Keratinocyte (primary cell): ENCODE results near the gene TACC3. TPM values are rescaled to one million over a fixed set of nuclear protein-coding genes. Genes with fewer than 3 reads are reported as not detected.

Experiments
- DNase-seq: peaks from one replicate; pipeline ENCODE4 v3.0.0-alpha.2; 2011; ENCODE audit warnings: low read depth, missing footprints, low spot score
- FAIRE-seq: peaks from 2 replicates; lab custom pipeline; 2011; peaks lifted over from hg19 to GRCh38; lab: Jason Lieb, UNC
- H2AFZ ChIP-seq: 2 replicates; pipeline ENCODE4 v1.6.0; 2012; ENCODE audit warnings: low read length, control low read depth, inconsistent platforms; ENCODE audit not compliant: control insufficient read depth
- H3K27ac ChIP-seq: 2 replicates; pipeline ENCODE4 v1.5.1; 2011; ENCODE audit warnings: low read length; ENCODE audit not compliant: control insufficient read depth, insufficient read depth
- H3K27me3 ChIP-seq: 3 replicates; pipeline ENCODE4 v1.6.0; 2011; ENCODE audit warnings: low read length; ENCODE audit not compliant: control insufficient read depth, insufficient read depth; ENCODE audit errors: extremely low read depth
- H3K36me3 ChIP-seq, 2 experiments: 2 replicates in 1 of 2; 3 replicates in 1 of 2; pipeline ENCODE4 v1.5.1; 2011; ENCODE audit warnings: low read length in 2 of 2, mild to moderate bottlenecking in 1 of 2; ENCODE audit not compliant: control insufficient read depth in 2 of 2, insufficient read depth in 2 of 2; ENCODE audit errors: extremely low read depth in 1 of 2
- H3K4me1 ChIP-seq: 3 replicates; pipeline ENCODE4 v1.5.1; 2011; ENCODE audit warnings: low read length; ENCODE audit not compliant: control insufficient read depth, insufficient read depth; ENCODE audit errors: extremely low read depth
- H3K4me2 ChIP-seq: 3 replicates; pipeline ENCODE4 v1.6.0; 2011; ENCODE audit warnings: low read depth, low read length; ENCODE audit not compliant: control insufficient read depth, insufficient read depth; ENCODE audit errors: extremely low read depth
- H3K4me3 ChIP-seq, 3 experiments: fragments of 200-600 bp in 1 of 3; sonication (generic) in 1 of 3; 2 replicates in 2 of 3; 3 replicates in 1 of 3; pipeline ENCODE4 v1.5.1; 2011 to 2016; ENCODE audit warnings: low read length in 3 of 3, mild to moderate bottlenecking in 3 of 3, control low read depth in 2 of 3, inconsistent platforms in 1 of 3, low read depth in 1 of 3, mixed read lengths in 1 of 3, mixed run types in 1 of 3, moderate library complexity in 1 of 3; ENCODE audit not compliant: control insufficient read depth in 2 of 3, insufficient read depth in 2 of 3; ENCODE audit errors: extremely low read depth in 1 of 3
- H3K79me2 ChIP-seq: 2 replicates; pipeline ENCODE4 v1.6.0; 2012; ENCODE audit warnings: low read length; ENCODE audit not compliant: control insufficient read depth, insufficient read depth
- H3K9ac ChIP-seq: 3 replicates; pipeline ENCODE4 v1.6.0; 2011; ENCODE audit warnings: low read length; ENCODE audit not compliant: control insufficient read depth, insufficient read depth; ENCODE audit errors: extremely low read depth
- H3K9me1 ChIP-seq: 3 replicates; pipeline ENCODE4 v1.6.0; 2011; ENCODE audit warnings: low read length; ENCODE audit not compliant: control insufficient read depth, insufficient read depth; ENCODE audit errors: extremely low read depth
- H3K9me3 ChIP-seq: 2 replicates; pipeline ENCODE4 v1.5.1; 2012; ENCODE audit warnings: low read depth, low read length; ENCODE audit not compliant: control insufficient read depth
- H4K20me1 ChIP-seq: 3 replicates; pipeline ENCODE4 v1.6.0; 2011; ENCODE audit warnings: low read length; ENCODE audit not compliant: control insufficient read depth, insufficient read depth; ENCODE audit errors: extremely low read depth
- EZH2 ChIP-seq: IDR thresholded peaks from one replicate; pipeline ENCODE4 v1.6.1; 2012; ENCODE audit warnings: inconsistent platforms, mild to moderate bottlenecking, low read length, moderate library complexity
- dilution Hi-C: fragments of 300-500 bp; cut with MboI; formaldehyde crosslinking; loops from one replicate; pipeline ENCODE4 v1.7.0; 2020; ENCODE audit warnings: low sequenced_read_pairs; ENCODE audit not compliant: extremely low pct_ligation_motif_present
- polyA plus RNA-seq, 5 experiments: library from polyadenylated mRNA; depleted of rRNA in 3 of 5; stranded (reverse) in 3 of 5; stranded (forward) in 1 of 5; unstranded in 1 of 5; fragments of >200 nt; gene quantifications; 1 replicate in 1 of 5; 2 replicates in 3 of 5; 3 replicates in 1 of 5; pipeline versions ENCODE4 v1.2.1 to v1.2.3, GENCODE V29; 2011 to 2012; ENCODE audit warnings: missing spikeins in 2 of 5, low read depth in 1 of 5, low replicate concordance in 1 of 5
- TF ChIP-seq, protein P1 (sequence below), 3 experiments: IDR thresholded peaks in 1 of 3; conservative IDR thresholded peaks in 1 of 3; optimal IDR thresholded peaks in 1 of 3; 2 replicates in 2 of 3; 3 replicates in 1 of 3; pipeline versions ENCODE3 to v1.5.1; 2011; ENCODE audit warnings: low read length in 3 of 3, mild to moderate bottlenecking in 3 of 3, moderate library complexity in 2 of 3, control low read depth in 1 of 3, inconsistent platforms in 1 of 3; ENCODE audit not compliant: insufficient read depth in 2 of 3; ENCODE audit errors: extremely low read depth in 1 of 3

The TACC3 gene
- polyA plus RNA-seq, 1 donor (not counting 4 experiments of a cell fraction or from before 2014, with no cell fraction given) = 19.1 TPM

GRCh38 chr4:1752284-1753041 is 31.1 kb downstream of the TACC3 start:
- Histone ChIP-seq H2AFZ (peak overlapping the region; percentile 54), H3K36me3 (no peaks in the 10 kb centered on the region), H3K9ac (peak overlapping the region; percentile 68), H3K4me1 (peaks cover 51% of the 10 kb centered on the region), H3K79me2 (no peaks in the 10 kb centered on the region), H3K27ac (peak overlapping the region; percentile 70), H3K4me2 (peak overlapping the region; percentile 77), H3K27me3 (no peaks in the 10 kb centered on the region), H4K20me1 (no peaks in the 10 kb centered on the region), H3K4me3 (peak overlapping the region in 2 of 3 experiments; percentile 25 to 45), H3K9me3 (no peaks in the 10 kb centered on the region), H3K9me1 (no peaks in the 10 kb centered on the region)
- dilution Hi-C loops = no loop called here
- FAIRE-seq (peak; percentile 89), DNase-seq (no peak)
- TF ChIP-seq, protein P1, sequence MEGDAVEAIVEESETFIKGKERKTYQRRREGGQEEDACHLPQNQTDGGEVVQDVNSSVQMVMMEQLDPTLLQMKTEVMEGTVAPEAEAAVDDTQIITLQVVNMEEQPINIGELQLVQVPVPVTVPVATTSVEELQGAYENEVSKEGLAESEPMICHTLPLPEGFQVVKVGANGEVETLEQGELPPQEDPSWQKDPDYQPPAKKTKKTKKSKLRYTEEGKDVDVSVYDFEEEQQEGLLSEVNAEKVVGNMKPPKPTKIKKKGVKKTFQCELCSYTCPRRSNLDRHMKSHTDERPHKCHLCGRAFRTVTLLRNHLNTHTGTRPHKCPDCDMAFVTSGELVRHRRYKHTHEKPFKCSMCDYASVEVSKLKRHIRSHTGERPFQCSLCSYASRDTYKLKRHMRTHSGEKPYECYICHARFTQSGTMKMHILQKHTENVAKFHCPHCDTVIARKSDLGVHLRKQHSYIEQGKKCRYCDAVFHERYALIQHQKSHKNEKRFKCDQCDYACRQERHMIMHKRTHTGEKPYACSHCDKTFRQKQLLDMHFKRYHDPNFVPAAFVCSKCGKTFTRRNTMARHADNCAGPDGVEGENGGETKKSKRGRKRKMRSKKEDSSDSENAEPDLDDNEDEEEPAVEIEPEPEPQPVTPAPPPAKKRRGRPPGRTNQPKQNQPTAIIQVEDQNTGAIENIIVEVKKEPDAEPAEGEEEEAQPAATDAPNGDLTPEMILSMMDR (optimal IDR thresholded peaks at IDR 0.05 in 1 of 3, IDR thresholded peaks at IDR 0.05 in 1 of 3, conservative IDR thresholded peaks at IDR 0.05 in 1 of 3; ENCODE audit: extremely low read depth in 1 of 3, insufficient read depth in 2 of 3, low read length in 3 of 3) = peak in 1 of 3 experiments; percentile 20
- no peak for TF ChIP-seq EZH2

DNA sequence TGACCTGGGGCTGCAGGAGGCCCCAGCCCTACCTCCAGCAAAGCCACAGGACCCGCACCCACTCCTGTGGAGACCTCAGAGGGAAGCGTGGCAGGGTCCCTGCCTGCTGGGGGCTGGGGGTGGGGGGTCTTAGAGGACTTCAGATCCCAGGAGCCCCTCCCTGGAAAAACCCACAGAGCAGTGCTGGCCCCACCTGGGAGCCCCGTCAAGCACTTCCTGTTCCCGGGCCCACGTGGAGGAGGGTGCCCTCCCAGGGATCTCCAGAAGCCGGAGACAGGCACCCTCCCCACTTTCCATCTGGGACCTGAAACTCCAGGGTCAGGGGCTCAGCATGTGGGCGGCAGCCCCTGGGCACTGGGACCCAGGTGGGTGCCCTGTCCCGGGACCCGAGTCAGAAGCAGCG is 32.0 kb downstream of the TACC3 start:
- no peak overlapping the region for H3K4me3 ChIP-seq
- peak overlapping the region; percentile 70 for H3K27ac ChIP-seq
- no peaks in the 10 kb centered on the region for H3K36me3 ChIP-seq
- no peak overlapping the region for H2AFZ ChIP-seq
- no peaks in the 10 kb centered on the region for H3K27me3 ChIP-seq
- H3K9me1 ChIP-seq = no peaks in the 10 kb centered on the region
- no peaks in the 10 kb centered on the region for H3K79me2 ChIP-seq
- H3K9ac ChIP-seq = peak overlapping the region; percentile 68
- TF ChIP-seq EZH2 = no peak
- TF ChIP-seq, protein P1 (optimal IDR thresholded peaks at IDR 0.05 in 1 of 3, IDR thresholded peaks at IDR 0.05 in 1 of 3, conservative IDR thresholded peaks at IDR 0.05 in 1 of 3; ENCODE audit: extremely low read depth in 1 of 3, insufficient read depth in 2 of 3, low read length in 3 of 3) = no peak
- no peak overlapping the region for H3K4me2 ChIP-seq
- no peak for DNase-seq
- FAIRE-seq = no peak
- no peaks in the 10 kb centered on the region for H3K9me3 ChIP-seq
- no peaks in the 10 kb centered on the region for H4K20me1 ChIP-seq
- H3K4me1 ChIP-seq = peaks cover 56% of the 10 kb centered on the region
- dilution Hi-C loops = no loop called here
